Measurements from ENCODE around the gene NR0B1. TPM values are rescaled to one million over a fixed set of nuclear protein-coding genes. Genes with fewer than 3 reads are reported as not detected.

NR0B1 gene
- total RNA-seq, 1 donor from 2014 or later, result not detected

DNA sequence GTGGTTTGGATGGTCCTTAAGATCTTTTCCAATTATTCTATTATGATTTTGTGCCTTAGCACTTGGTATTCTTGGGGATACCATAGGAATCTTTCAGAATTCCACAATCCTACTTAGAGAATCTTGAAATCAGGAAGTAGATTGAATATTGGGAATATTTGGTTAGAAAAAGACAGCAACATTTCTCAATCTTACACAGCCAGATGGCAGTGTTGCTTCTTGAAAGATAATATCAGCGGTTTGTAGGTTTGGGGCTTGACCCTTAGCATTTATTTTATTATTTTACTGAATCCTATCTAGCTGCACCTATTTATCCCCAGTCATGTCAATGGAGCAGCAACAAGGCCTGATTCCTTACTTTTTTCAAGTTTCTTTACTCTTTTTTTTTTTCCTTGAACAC, 33.7 kb downstream of the NR0B1 start:
- DNase-seq (ENCODE audit: low spot score), result no peak

DNA sequence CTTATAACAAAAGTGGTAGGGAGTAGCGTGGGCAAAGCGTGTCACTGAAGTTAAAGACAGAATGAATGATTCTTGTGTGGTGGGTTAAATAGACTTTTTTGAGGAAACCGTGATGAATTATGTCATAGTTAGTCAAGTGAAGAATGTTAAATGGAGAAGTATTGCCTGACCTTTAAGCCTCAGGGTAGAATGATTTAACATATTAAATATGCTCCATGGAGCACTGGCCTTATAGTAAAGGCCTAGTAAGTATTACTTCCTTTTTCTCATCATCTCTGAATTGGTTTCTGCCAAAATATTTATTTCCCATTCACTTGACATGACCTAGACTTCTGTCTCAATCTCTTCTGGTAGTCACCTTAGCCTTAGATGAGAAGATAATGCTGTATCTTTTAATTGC, 38.6 kb downstream of the NR0B1 start:
- no peak for DNase-seq (ENCODE audit: low spot score)

DNA sequence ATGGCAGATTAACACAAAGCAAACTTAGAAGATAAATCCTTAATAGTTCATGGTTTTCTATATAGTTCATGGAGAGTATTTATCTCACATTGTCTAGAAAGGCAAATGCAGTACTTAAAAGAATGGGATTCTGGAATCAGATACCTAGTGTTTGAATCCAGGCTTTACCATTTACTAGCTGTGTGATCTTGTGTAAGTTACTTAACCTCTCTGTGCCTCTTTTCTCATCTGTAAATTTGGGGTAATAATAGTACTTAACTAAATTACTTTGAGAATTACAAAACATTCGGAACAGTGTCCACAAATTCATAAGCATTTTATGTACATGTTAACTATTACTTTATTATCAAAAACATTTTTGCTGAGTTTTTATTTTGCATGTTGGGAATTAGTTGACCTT, 46.4 kb downstream of the NR0B1 start:
- DNase-seq (ENCODE audit: low spot score), result no peak

DNA sequence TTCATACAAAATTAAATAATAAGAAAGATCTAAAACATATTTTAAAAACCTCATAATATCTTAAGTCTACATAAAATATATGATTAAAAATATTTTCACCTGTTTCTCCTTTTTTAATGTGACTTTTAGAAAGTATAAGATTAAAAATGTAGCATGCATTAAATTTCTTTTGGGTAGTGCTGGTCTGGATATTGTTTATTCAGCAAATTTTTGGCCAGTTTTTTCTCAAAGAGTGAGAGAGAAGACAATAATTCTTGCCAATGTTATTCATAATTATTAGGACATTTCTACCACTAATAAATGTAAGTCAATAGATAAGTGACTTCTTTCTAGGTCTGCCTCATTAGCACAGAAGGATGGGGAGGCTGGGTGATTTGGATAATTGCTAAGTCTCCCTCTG, 48.2 kb downstream of the NR0B1 start:
- no peak for DNase-seq (ENCODE audit: low spot score)

DNA sequence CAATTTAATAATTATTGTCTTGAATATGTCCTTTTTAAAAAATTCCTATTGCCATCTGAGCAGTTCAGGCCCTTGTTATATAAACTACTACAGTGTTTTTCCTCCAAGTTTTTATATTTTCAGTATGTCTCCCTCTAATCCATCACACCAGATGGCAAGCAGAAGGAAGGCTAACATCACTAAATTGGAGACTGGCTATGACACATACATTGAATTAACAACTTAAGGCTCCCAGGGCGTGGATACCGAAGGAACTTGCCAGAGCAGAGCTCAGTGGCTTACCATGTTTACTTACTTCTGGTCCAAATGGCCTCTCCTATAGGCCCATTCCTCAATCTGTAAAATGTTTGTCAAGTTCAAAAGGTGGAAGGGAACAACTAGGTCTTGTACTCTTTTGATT, 49.3 kb downstream of the NR0B1 start:
- DNase-seq (ENCODE audit: low spot score), result no peak

Other genes with a start within 250 kb of the NR0B1 start
- not detected for gene MAGEB2, start 93.8 kb downstream of the NR0B1 start, total RNA-seq
- gene MAGEB3, start 78.7 kb downstream of the NR0B1 start, total RNA-seq, result not detected
- not detected for gene MAGEB4, start 67.4 kb downstream of the NR0B1 start, total RNA-seq
- gene MAGEB1, start 62.2 kb downstream of the NR0B1 start, total RNA-seq, result not detected

Data from mucosa of gallbladder (tissue), 1 donor.